HEK293T (cell line): ENCODE measurements around the gene MSLN.

Experiments
- CTCF ChIA-PET: fragments of 350-600 bp; formaldehyde crosslinking; extraction: SDS; loops from one replicate; lab custom pipeline; 2021; ENCODE audit warnings: antibody characterized with exemption, inconsistent platforms; lab: Yijun Ruan, JAX
- POLR2A ChIA-PET: fragments of 350-600 bp; formaldehyde crosslinking; extraction: SDS; loops from one replicate; lab custom pipeline; 2020; ENCODE audit warnings: antibody characterized with exemption, inconsistent platforms; lab: Yijun Ruan, JAX
- DNase-seq: peaks from one replicate; pipeline ENCODE4 v3.0.0; 2012; ENCODE audit warnings: mixed read lengths; ENCODE audit errors: extremely low spot score
- ARNT ChIP-seq: fragments of 450-650 bp; IDR thresholded peaks from 2 replicates; pipeline ENCODE4 v1.6.1; 2017; ENCODE audit warnings: mild to moderate bottlenecking
- BHLHE40 ChIP-seq: fragments of 450-650 bp; IDR thresholded peaks from 2 replicates; pipeline ENCODE4 v1.6.1; 2016; ENCODE audit warnings: mild to moderate bottlenecking, moderate library complexity, borderline replicate concordance
- CTBP1 ChIP-seq: fragments of 450-650 bp; IDR thresholded peaks from 2 replicates; pipeline ENCODE4 v1.6.1; 2016; ENCODE audit warnings: borderline replicate concordance
- ELF4 ChIP-seq: fragments of 450-650 bp; IDR thresholded peaks from 2 replicates; pipeline ENCODE4 v1.6.1; 2017; ENCODE audit warnings: antibody characterized with exemption
- FOXA1 ChIP-seq: fragments of 450-650 bp; IDR thresholded peaks from 2 replicates; pipeline ENCODE4 v1.6.1; 2016; ENCODE audit warnings: mild to moderate bottlenecking
- FOXK2 ChIP-seq: fragments of 450-650 bp; IDR thresholded peaks from 2 replicates; pipeline ENCODE4 v1.6.1; 2016; ENCODE audit warnings: mild to moderate bottlenecking
- FOXM1 ChIP-seq: fragments of 450-650 bp; IDR thresholded peaks from 2 replicates; pipeline ENCODE4 v1.6.1; 2017; ENCODE audit warnings: mild to moderate bottlenecking, borderline replicate concordance
- HDGF ChIP-seq: fragments of 450-650 bp; IDR thresholded peaks from 2 replicates; pipeline ENCODE4 v1.6.1; 2017; ENCODE audit warnings: antibody characterized with exemption, borderline replicate concordance
- L3MBTL2 ChIP-seq: fragments of 450-650 bp; conservative IDR thresholded peaks from 2 replicates; pipeline ENCODE4 v1.6.1; 2016; ENCODE audit warnings: mild to moderate bottlenecking
- LEF1 ChIP-seq: fragments of 450-650 bp; IDR thresholded peaks from 2 replicates; pipeline ENCODE4 v1.6.1; 2017; ENCODE audit warnings: mild to moderate bottlenecking, borderline replicate concordance
- NFRKB ChIP-seq: fragments of 450-650 bp; IDR thresholded peaks from 2 replicates; pipeline ENCODE4 v1.6.1; 2016; ENCODE audit warnings: mild to moderate bottlenecking, moderate library complexity
- PKNOX1 ChIP-seq: fragments of 450-650 bp; IDR thresholded peaks from 2 replicates; pipeline ENCODE4 v1.6.1; 2016
- SP1 ChIP-seq: fragments of 450-650 bp; IDR thresholded peaks from 2 replicates; pipeline ENCODE4 v1.6.1; 2017
- SUZ12 ChIP-seq: fragments of 450-650 bp; IDR thresholded peaks from 2 replicates; pipeline ENCODE4 v1.6.1; 2016; ENCODE audit warnings: mild to moderate bottlenecking
- TARDBP ChIP-seq: fragments of 450-650 bp; IDR thresholded peaks from 2 replicates; pipeline ENCODE4 v1.6.1; 2016
- ZNF384 ChIP-seq: fragments of 450-650 bp; IDR thresholded peaks from 2 replicates; pipeline ENCODE4 v1.6.1; 2016

The MSLN gene

GRCh38 chr16:788399-789126 lies 28.0 kb downstream of the MSLN start, which contains the start of gene CHTF18:
CHTF18 (plus strand) TSS chr16:788620; CDS start chr16:788685, 65 bp downstream.
- CTCF ChIA-PET, result interaction anchor here (0.5 to 2.1 kb wide), 3 partner anchors 73 to 272 kb away, joined by 3 to 9 read pairs (median 5); partner anchors contain the start of gene METRN
- POLR2A ChIA-PET, result interaction anchor here (0.6 to 3.1 kb wide), 15 partner anchors 10 to 139 kb away, joined by 3 to 34 read pairs (median 4); partner anchors contain the start of genes ANTKMT, GNG13, METRN and WDR24
- DNase-seq, result peak; percentile 99
- TF ChIP-seq NFRKB (no peak), ZNF384 (no peak), PKNOX1 (peak; percentile 60), L3MBTL2 (peak; percentile 63), CTBP1 (no peak), SUZ12 (no peak), SP1 (no peak), FOXM1 (peak; percentile 91), ELF4 (no peak), FOXK2 (no peak), ARNT (no peak), FOXA1 (no peak), BHLHE40 (no peak)

- ChIA-PET CTCF (interaction anchor here (1.5 to 2.1 kb wide), 2 partner anchors 74 to 77 kb away, joined by 5 to 9 read pairs; partner anchors contain the start of gene METRN), POLR2A (interaction anchor here (1.0 to 3.1 kb wide), 9 partner anchors 10 to 77 kb away, joined by 3 to 34 read pairs (median 5); partner anchors contain the start of genes ANTKMT and GNG13)
- DNase-seq, result no peak
- TF ChIP-seq LEF1 (no peak), FOXA1 (no peak), PKNOX1 (no peak), NFRKB (no peak), ELF4 (no peak), TARDBP (no peak), SUZ12 (no peak), BHLHE40 (no peak), HDGF (no peak), ZNF384 (no peak), FOXK2 (no peak), SP1 (no peak), ARNT (no peak), L3MBTL2 (no peak), FOXM1 (no peak), CTBP1 (no peak)
Observed at GRCh38 chr16:789191-789850, 28.8 kb downstream of the MSLN start.

GRCh38 chr16:790086-790485 lies 29.6 kb downstream of the MSLN start:
- TF ChIP-seq HDGF, result no peak
- no peak for TF ChIP-seq FOXK2
- no peak for TF ChIP-seq NFRKB
- no peak for TF ChIP-seq ZNF384
- no peak for TF ChIP-seq LEF1
- TF ChIP-seq ELF4, result no peak
- TF ChIP-seq CTBP1, result no peak
- no peak for TF ChIP-seq SUZ12
- no peak for TF ChIP-seq L3MBTL2
- TF ChIP-seq FOXA1, result no peak
- TF ChIP-seq TARDBP, result no peak
- no peak for TF ChIP-seq ARNT
- CTCF ChIA-PET, result no interaction called here
- DNase-seq, result no peak
- POLR2A ChIA-PET, result interaction anchor here (0.7 to 1.3 kb wide), 2 partner anchors 9 to 14 kb away, joined by 3 to 5 read pairs; no protein-coding TSS in a partner anchor

- DNase-seq, result no peak
- POLR2A ChIA-PET, result no interaction called here
- no peak for TF ChIP-seq FOXM1
- no peak for TF ChIP-seq PKNOX1
- TF ChIP-seq ELF4, result no peak
- no peak for TF ChIP-seq BHLHE40
- no peak for TF ChIP-seq LEF1
- no peak for TF ChIP-seq FOXK2
- no peak for TF ChIP-seq CTBP1
- no peak for TF ChIP-seq HDGF
- no peak for TF ChIP-seq TARDBP
- TF ChIP-seq FOXA1, result no peak
- CTCF ChIA-PET, result no interaction called here
Observed at GRCh38 chr16:791131-791530, 30.6 kb downstream of the MSLN start.

- TF ChIP-seq SUZ12, result no peak
- TF ChIP-seq FOXA1, result no peak
- no peak for TF ChIP-seq LEF1
- no peak for TF ChIP-seq FOXK2
- no peak for DNase-seq
- CTCF ChIA-PET, result no interaction called here
- POLR2A ChIA-PET, result no interaction called here
Observed at GRCh38 chr16:792221-792995, 31.9 kb downstream of the MSLN start.
